Osteocyte (in vitro differentiated cells): ENCODE measurements around the gene ZNF184. TPM values are rescaled to one million over a fixed set of nuclear protein-coding genes. Genes with fewer than 3 reads are reported as not detected.

Source experiments
- DNase-seq: peaks from one replicate; pipeline ENCODE4 v3.0.0; 2021; ENCODE audit warnings: mixed read lengths; ENCODE audit not compliant: unreplicated experiment; ENCODE audit errors: extremely low spot score
- H3K27ac Mint-ChIP-seq: one replicate; pipeline ENCODE4 v1.8.0; 2021; ENCODE audit warnings: mild to moderate bottlenecking, mixed read lengths; ENCODE audit not compliant: unreplicated experiment
- H3K27me3 Mint-ChIP-seq: one replicate; pipeline ENCODE4 v1.8.0; 2021; ENCODE audit warnings: mixed read lengths; ENCODE audit not compliant: unreplicated experiment
- H3K36me3 Mint-ChIP-seq: one replicate; pipeline ENCODE4 v1.8.0; 2021; ENCODE audit warnings: mixed read lengths; ENCODE audit not compliant: unreplicated experiment
- H3K4me1 Mint-ChIP-seq: one replicate; pipeline ENCODE4 v1.8.0; 2021; ENCODE audit warnings: mixed read lengths; ENCODE audit not compliant: unreplicated experiment
- H3K4me3 Mint-ChIP-seq: one replicate; pipeline ENCODE4 v1.8.0; 2021; ENCODE audit warnings: mild to moderate bottlenecking, moderate library complexity, mixed read lengths; ENCODE audit not compliant: unreplicated experiment
- H3K9me3 Mint-ChIP-seq: one replicate; pipeline ENCODE4 v1.8.0; 2021; ENCODE audit warnings: mixed read lengths; ENCODE audit not compliant: unreplicated experiment
- CTCF ChIP-seq: fragments of 200-600 bp; sonication (generic); IDR thresholded peaks from 2 replicates; pipeline ENCODE4 v1.5.0; 2021; ENCODE audit warnings: antibody characterized with exemption, mild to moderate bottlenecking, moderate library complexity
- total RNA-seq: library from RNA; stranded (reverse); gene quantifications from 2 replicates; pipeline ENCODE4 v1.2.1, GENCODE V29; 2021

The ZNF184 gene
- total RNA-seq, 1 donor from 2014 or later = 9.5 TPM

GRCh38 chr6:27514906-27515495, 42.1 kb upstream of the ZNF184 start:
- Mint-ChIP-seq H3K4me3 (no peak overlapping the region), H3K36me3 (no peaks in the 10 kb centered on the region), H3K27ac (no peak overlapping the region), H3K27me3 (peaks cover 55% of the 10 kb centered on the region), H3K9me3 (no peaks in the 10 kb centered on the region), H3K4me1 (peaks cover 10% of the 10 kb centered on the region)
- no peak for TF ChIP-seq CTCF
- DNase-seq = no peak

- no peaks in the 10 kb centered on the region for H3K4me1 Mint-ChIP-seq
- TF ChIP-seq CTCF = no peak
- DNase-seq = no peak
- peaks cover 65% of the 10 kb centered on the region for H3K27me3 Mint-ChIP-seq
- no peak overlapping the region for H3K4me3 Mint-ChIP-seq
- no peaks in the 10 kb centered on the region for H3K36me3 Mint-ChIP-seq
- no peaks in the 10 kb centered on the region for H3K9me3 Mint-ChIP-seq
- no peak overlapping the region for H3K27ac Mint-ChIP-seq
Measured at GRCh38 chr6:27512525-27512924, 39.6 kb upstream of the ZNF184 start.

DNA sequence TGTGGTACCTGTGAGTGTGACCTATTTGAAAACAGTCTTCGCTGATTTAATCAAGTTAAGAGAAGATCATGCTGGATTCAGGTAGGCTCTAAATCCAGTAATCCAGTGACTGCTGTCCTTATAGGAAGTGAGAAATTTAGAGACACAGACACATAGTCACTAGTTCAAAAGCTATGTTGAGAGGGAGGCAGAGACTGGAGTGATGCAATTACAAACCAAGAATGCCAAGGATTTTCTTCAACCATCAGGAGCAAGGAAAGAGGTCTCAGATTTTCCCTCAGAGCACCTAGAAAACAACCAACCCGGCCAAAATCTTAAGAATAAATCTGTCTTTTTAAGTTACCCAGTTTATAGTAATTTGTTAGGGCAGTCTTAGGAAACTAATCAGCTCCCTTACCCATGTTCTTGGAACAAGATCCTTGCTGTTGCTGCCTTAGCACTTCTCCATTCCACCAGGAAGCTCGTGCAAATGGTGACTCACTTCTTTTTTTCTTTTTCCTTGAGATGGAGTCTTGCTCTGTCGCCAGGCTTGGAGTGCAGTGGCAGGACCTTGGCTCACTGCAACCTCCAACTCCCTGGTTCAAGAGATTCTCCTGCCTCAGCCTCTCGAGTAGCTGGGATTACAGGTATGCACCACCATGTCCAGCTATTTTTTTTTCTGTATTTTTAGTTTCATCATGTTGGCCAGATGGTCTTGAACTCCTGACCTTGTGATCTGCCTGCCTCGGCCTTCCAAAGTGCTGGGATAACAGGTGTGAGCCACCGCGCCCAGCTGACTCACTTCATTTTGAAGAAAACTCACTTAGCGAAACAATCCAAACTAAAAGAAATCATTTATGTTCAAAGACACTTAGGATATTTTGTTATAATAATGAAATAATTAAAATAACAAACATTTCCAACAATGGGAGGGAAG, 34.4 kb upstream of the ZNF184 start:
- H3K36me3 Mint-ChIP-seq = no peaks in the 10 kb centered on the region
- no peaks in the 10 kb centered on the region for H3K9me3 Mint-ChIP-seq
- no peak for DNase-seq
- TF ChIP-seq CTCF = no peak
- H3K4me1 Mint-ChIP-seq = peaks cover 15% of the 10 kb centered on the region
- H3K27ac Mint-ChIP-seq = no peak overlapping the region
- H3K4me3 Mint-ChIP-seq = no peak overlapping the region
- H3K27me3 Mint-ChIP-seq = peaks cover 33% of the 10 kb centered on the region

DNA sequence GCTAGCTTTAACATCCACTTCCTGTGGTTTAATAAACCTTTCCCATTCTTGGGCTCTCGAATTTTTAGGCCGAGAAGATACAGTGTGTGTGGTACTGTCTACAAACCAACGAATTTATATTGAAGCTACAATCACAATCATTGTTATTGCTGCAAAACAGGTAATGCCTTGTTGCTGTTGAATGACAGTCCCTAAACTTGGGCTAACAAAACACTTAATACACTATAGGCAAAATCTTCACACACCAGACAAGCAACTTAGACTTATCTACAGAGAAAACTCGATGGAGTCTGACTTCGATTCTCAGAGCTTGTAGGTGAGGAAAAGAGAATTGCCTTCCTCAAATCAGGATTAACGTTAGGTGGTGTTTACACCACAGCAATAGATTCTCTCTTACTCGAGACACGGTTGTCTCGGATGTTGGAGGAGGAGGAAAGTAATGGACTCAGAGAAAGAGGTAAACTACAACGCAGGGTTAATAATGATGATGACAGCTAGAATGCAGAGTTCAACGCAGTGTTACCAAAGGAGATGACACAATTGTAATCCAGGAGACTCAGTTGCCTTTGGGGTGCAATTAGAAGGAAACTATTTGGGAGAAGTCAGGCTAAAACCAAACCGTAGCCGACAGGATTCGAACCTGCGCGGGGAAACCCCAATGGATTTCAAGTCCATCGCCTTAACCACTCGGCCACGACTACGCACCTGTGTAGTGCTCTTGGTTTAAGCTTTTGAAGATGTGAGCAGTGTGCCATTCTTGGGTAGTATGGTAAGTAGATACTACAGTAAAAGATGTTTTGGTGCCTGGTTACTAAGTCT, 32.5 kb upstream of the ZNF184 start:
- H3K4me1 Mint-ChIP-seq = peaks cover 19% of the 10 kb centered on the region
- TF ChIP-seq CTCF = no peak
- H3K27me3 Mint-ChIP-seq = peaks cover 37% of the 10 kb centered on the region
- no peaks in the 10 kb centered on the region for H3K36me3 Mint-ChIP-seq
- H3K27ac Mint-ChIP-seq = no peak overlapping the region
- DNase-seq = no peak
- no peak overlapping the region for H3K4me3 Mint-ChIP-seq
- H3K9me3 Mint-ChIP-seq = no peaks in the 10 kb centered on the region
